Fibroblast of peridontal ligament (primary cell): ENCODE data around the gene ARID4A.
A peak's percentile ranks its signal among the peaks of the same experiment; 100 is the strongest.
"Not testable (repeated sequence)": the region's sequence is repeated elsewhere in the genome, so short reads cannot be mapped to it uniquely, and the experiment has no call there.

Experiments used
- DNase-seq: peaks from one replicate; pipeline ENCODE4 v3.0.0-alpha.2; 2010; ENCODE audit errors: extremely low read depth

ARID4A gene

GRCh38 chr14:58298477-58299400 is at the start of gene ARID4A:
TSS of gene ARID4A (plus strand) at chr14:58298555. CDS start at chr14:58299855, 1,300 bp downstream.
- no peak for DNase-seq

GRCh38 chr14:58249611-58250010 is 48.7 kb upstream of the ARID4A start:
- DNase-seq: no peak

- no peak for DNase-seq
Observed at GRCh38 chr14:58258156-58258555, 40.2 kb upstream of the ARID4A start.

GRCh38 chr14:58262005-58262404 is 36.4 kb upstream of the ARID4A start:
- not testable (repeated sequence) for DNase-seq

- no peak for DNase-seq
Observed at GRCh38 chr14:58265401-58265800, 33.0 kb upstream of the ARID4A start.

GRCh38 chr14:58270628-58271027 is 27.7 kb upstream of the ARID4A start:
- no peak for DNase-seq

- DNase-seq: peak; percentile 38
Observed at GRCh38 chr14:58272588-58273372, 25.6 kb upstream of the ARID4A start.

GRCh38 chr14:58274881-58275280 is 23.5 kb upstream of the ARID4A start:
- DNase-seq: no peak

- DNase-seq: no peak
Observed at GRCh38 chr14:58275527-58276190, 22.7 kb upstream of the ARID4A start.

- DNase-seq: no peak
Observed at GRCh38 chr14:58276208-58276607, 22.1 kb upstream of the ARID4A start.

GRCh38 chr14:58278177-58278576 is 20.2 kb upstream of the ARID4A start:
- no peak for DNase-seq

GRCh38 chr14:58280954-58281787 is 17.2 kb upstream of the ARID4A start:
- DNase-seq: peak; percentile 94

- DNase-seq: no peak
Observed at GRCh38 chr14:58281969-58282368, 16.4 kb upstream of the ARID4A start.

GRCh38 chr14:58282925-58283593 is 15.3 kb upstream of the ARID4A start:
- DNase-seq: no peak

- no peak for DNase-seq
Observed at GRCh38 chr14:58283730-58284129, 14.6 kb upstream of the ARID4A start.

- DNase-seq: no peak
Observed at GRCh38 chr14:58285132-58285531, 13.2 kb upstream of the ARID4A start.

- DNase-seq: no peak
Observed at GRCh38 chr14:58287607-58288042, 10.7 kb upstream of the ARID4A start.

- DNase-seq: peak; percentile 77
Observed at GRCh38 chr14:58288106-58288792, 10.1 kb upstream of the ARID4A start.

GRCh38 chr14:58291646-58292045 is 6.7 kb upstream of the ARID4A start:
- DNase-seq: no peak

GRCh38 chr14:58292187-58292586 is 6.2 kb upstream of the ARID4A start:
- no peak for DNase-seq
